HCT116 (cell line): ENCODE measurements around the gene GDAP1L1. TPM values are rescaled to one million over a fixed set of nuclear protein-coding genes. Genes with fewer than 3 reads are reported as not detected.

Experiments used
- ATAC-seq: fragments of 200-7000 bp; cut with Tn5 transposase; 2 replicates; pipeline ENCODE4 v1.9.1; 2020; ENCODE audit warnings: mild to moderate bottlenecking, moderate library complexity
- BruUV-seq: library from RNA; stranded (reverse); fragments of 400-500 nt; replicated peaks from 2 replicates; lab custom pipeline; 2021; lab: Mats Ljungman, UMichigan
- CTCF ChIA-PET: fragments of 300-600 bp; sonication (Branson Sonifier 250); formaldehyde crosslinking; loops from one replicate; lab custom pipeline; 2021; ENCODE audit warnings: antibody characterized with exemption; lab: Charles Lee
- POLR2A ChIA-PET: fragments of 300-600, 350-600 bp; sonication (Branson Sonifier 250); formaldehyde crosslinking; loops from one replicate; lab custom pipeline; 2021; ENCODE audit warnings: antibody characterized with exemption; lab: Charles Lee
- RAD21 ChIA-PET, 2 experiments: fragments of 300-600 bp; sonication (Branson Sonifier 250); formaldehyde crosslinking; loops; one replicate each; lab custom pipeline; 2023; ENCODE audit warnings: low total read pairs in 2 of 2; ENCODE audit not compliant: uncharacterized antibody in 2 of 2, unreplicated experiment in 2 of 2, low non-redundant PET in 1 of 2; lab: Charles Lee
- DNase-seq: peaks from one replicate; pipeline ENCODE4 v3.0.0-alpha.2; 2010; ENCODE audit warnings: low read depth, low spot score
- H2AFZ ChIP-seq: fragments of 200-600 bp; shearing (Covaris generic), sonication (generic); 2 replicates; pipeline ENCODE4 v1.6.1; 2017; ENCODE audit warnings: low read depth, mixed run types, mixed read lengths, antibody characterized with exemption, low read length; ENCODE audit not compliant: poor library complexity, severe bottlenecking
- H3K27ac ChIP-seq: 2 replicates; pipeline ENCODE4 v1.5.1; 2012; ENCODE audit warnings: low read depth, low read length
- H3K27me3 ChIP-seq: fragments of 200-600 bp; sonication (generic); 2 replicates; pipeline ENCODE4 v1.6.1; 2016; ENCODE audit warnings: mixed run types, low read length, mixed read lengths; ENCODE audit not compliant: insufficient read depth
- H3K36me3 ChIP-seq, 2 experiments: fragments of 200-500 bp in 1 of 2; fragments of 200-600 bp in 1 of 2; sonication (Bioruptor generic) in 1 of 2; sonication (generic) in 1 of 2; 2 replicates each; pipeline versions ENCODE4 v1.5.1 to v1.6.1; 2014 to 2016; ENCODE audit warnings: low read length in 2 of 2, inconsistent platforms in 1 of 2, mixed read lengths in 1 of 2, mixed run types in 1 of 2; ENCODE audit not compliant: insufficient read depth in 2 of 2, control insufficient read depth in 1 of 2
- H3K4me1 ChIP-seq, 2 experiments: fragments of 200-600 bp in 1 of 2; sonication (generic) in 1 of 2; 2 replicates each; pipeline versions ENCODE4 v1.5.1 to v1.6.1; 2012 to 2017; ENCODE audit warnings: low read length in 2 of 2, inconsistent platforms in 1 of 2, mild to moderate bottlenecking in 1 of 2, mixed read lengths in 1 of 2, mixed run types in 1 of 2, moderate library complexity in 1 of 2; ENCODE audit not compliant: insufficient read depth in 2 of 2, control insufficient read depth in 1 of 2
- H3K4me2 ChIP-seq: fragments of 200-600 bp; sonication (generic); 2 replicates; pipeline ENCODE4 v1.6.1; 2017; ENCODE audit warnings: mixed run types, low read length, mixed read lengths
- H3K4me3 ChIP-seq, 2 experiments: fragments of 200-600 bp in 1 of 2; sonication (generic) in 1 of 2; replicated peaks in 1 of 2; 2 replicates each; pipeline ENCODE4 v1.5.1; 2011 to 2016; ENCODE audit warnings: low read length in 2 of 2, control low read depth in 1 of 2, low read depth in 1 of 2, mild to moderate bottlenecking in 1 of 2, mixed read lengths in 1 of 2, mixed run types in 1 of 2
- H3K79me2 ChIP-seq: fragments of 200-600 bp; sonication (generic); 2 replicates; pipeline ENCODE4 v1.6.1; 2017; ENCODE audit warnings: mild to moderate bottlenecking, mixed run types, low read length, moderate library complexity, mixed read lengths; ENCODE audit not compliant: insufficient read depth
- H3K9ac ChIP-seq: fragments of 200-600 bp; sonication (generic); 2 replicates; pipeline ENCODE4 v1.6.1; 2016; ENCODE audit warnings: low read length, mixed read lengths
- H3K9me2 ChIP-seq: fragments of 200-600 bp; sonication (generic), shearing (Covaris generic); 2 replicates; pipeline ENCODE4 v1.6.1; 2017; ENCODE audit warnings: mixed run types, mild to moderate bottlenecking, moderate library complexity; ENCODE audit not compliant: insufficient read depth
- H3K9me3 ChIP-seq, 2 experiments: fragments of 200-500 bp in 1 of 2; fragments of 200-600 bp in 1 of 2; sonication (Bioruptor generic) in 1 of 2; sonication (generic) in 1 of 2; 2 replicates each; pipeline ENCODE4 v1.6.1; 2014 to 2017; ENCODE audit warnings: low read length in 2 of 2, mixed read lengths in 2 of 2, inconsistent platforms in 1 of 2, low read depth in 1 of 2, mild to moderate bottlenecking in 1 of 2, mixed run types in 1 of 2, moderate library complexity in 1 of 2; ENCODE audit not compliant: control insufficient read depth in 1 of 2, insufficient read depth in 1 of 2
- H4K20me1 ChIP-seq: fragments of 200-600 bp; sonication (generic), shearing (Covaris generic); 2 replicates; pipeline ENCODE4 v1.6.1; 2017; ENCODE audit warnings: mixed run types, mild to moderate bottlenecking, moderate library complexity; ENCODE audit not compliant: insufficient read depth
- ATF3 ChIP-seq: IDR thresholded peaks from 2 replicates; pipeline ENCODE4 v1.6.1; 2012
- CBX3 ChIP-seq: IDR thresholded peaks from 2 replicates; pipeline ENCODE4 v1.6.1; 2012; ENCODE audit warnings: low read depth
- CEBPB ChIP-seq: IDR thresholded peaks from 2 replicates; pipeline ENCODE4 v1.6.1; 2012; ENCODE audit warnings: low read depth
- EGR1 ChIP-seq: IDR thresholded peaks from 2 replicates; pipeline ENCODE4 v1.6.1; 2012; ENCODE audit warnings: low read depth
- ELF1 ChIP-seq: IDR thresholded peaks from 2 replicates; pipeline ENCODE4 v1.6.1; 2012; ENCODE audit warnings: low read depth, borderline replicate concordance
- EZH2 ChIP-seq: fragments of 200-600 bp; sonication (generic); IDR thresholded peaks from 2 replicates; pipeline ENCODE4 v1.6.1; 2017; ENCODE audit warnings: antibody characterized with exemption, mixed run types
- EZH2phosphoT487 ChIP-seq: fragments of 200-600 bp; IDR thresholded peaks from 2 replicates; pipeline ENCODE4 v1.6.1; 2018; ENCODE audit warnings: antibody characterized with exemption, borderline replicate concordance
- FOSL1 ChIP-seq: IDR thresholded peaks from 2 replicates; pipeline ENCODE4 v1.6.1; 2012; ENCODE audit warnings: low read depth
- JUND ChIP-seq: IDR thresholded peaks from 2 replicates; pipeline ENCODE4 v1.6.1; 2012
- MAX ChIP-seq: IDR thresholded peaks from 2 replicates; pipeline ENCODE4 v1.6.1; 2012
- POLR2A ChIP-seq: IDR thresholded peaks from 2 replicates; pipeline ENCODE4 v1.7.0; 2011; ENCODE audit warnings: borderline replicate concordance; ENCODE audit not compliant: insufficient read depth, insufficient read length; ENCODE audit errors: extremely low read depth
- POLR2AphosphoS5 ChIP-seq: IDR thresholded peaks from 2 replicates; pipeline ENCODE4 v1.6.1; 2011; ENCODE audit warnings: mild to moderate bottlenecking, low read depth, low read length, moderate library complexity
- REST ChIP-seq: IDR thresholded peaks from 2 replicates; pipeline ENCODE4 v1.6.1; 2012; ENCODE audit warnings: low read depth
- SIN3A ChIP-seq: IDR thresholded peaks from 2 replicates; pipeline ENCODE4 v1.6.1; 2012; ENCODE audit warnings: low read depth
- SP1 ChIP-seq: IDR thresholded peaks from 2 replicates; pipeline ENCODE4 v1.6.1; 2012; ENCODE audit warnings: low read depth
- SRF ChIP-seq: IDR thresholded peaks from 2 replicates; pipeline ENCODE4 v1.6.1; 2012; ENCODE audit warnings: low read depth
- TCF7L2 ChIP-seq: IDR thresholded peaks from 2 replicates; pipeline ENCODE4 v1.7.0; 2011; ENCODE audit warnings: borderline replicate concordance, inconsistent platforms; ENCODE audit not compliant: insufficient read depth, insufficient read length; ENCODE audit errors: extremely low read depth
- YY1 ChIP-seq: IDR thresholded peaks from 2 replicates; pipeline ENCODE4 v1.6.1; 2011; ENCODE audit warnings: low read length, low read depth, moderate library complexity, mild to moderate bottlenecking; ENCODE audit not compliant: insufficient replicate concordance; ENCODE audit errors: extremely low read depth
- ZBTB33 ChIP-seq: IDR thresholded peaks from 2 replicates; pipeline ENCODE4 v1.6.1; 2011; ENCODE audit warnings: mild to moderate bottlenecking, low read length, moderate library complexity; ENCODE audit not compliant: insufficient replicate concordance; ENCODE audit errors: extremely low read depth
- ZNF274 ChIP-seq: fragments of 200-500 bp; sonication (Bioruptor generic); IDR thresholded peaks from 2 replicates; pipeline ENCODE4 v1.6.1; 2014; ENCODE audit warnings: mild to moderate bottlenecking, low read depth, low read length, inconsistent platforms
- intact Hi-C: fragments of 100-400 bp; cut with micrococcal nuclease; formaldehyde crosslinking; loops from 2 replicates; pipeline ENCODE4 v1.10.0; 2022
- total RNA-seq: library from RNA; stranded (reverse); gene quantifications from one replicate; pipeline ENCODE4 v1.2.1, GENCODE V29; 2021; ENCODE audit not compliant: unreplicated experiment

Gene GDAP1L1
- total RNA-seq, 1 experiment from 2014 or later, result not detected

- intact Hi-C loops, result no loop called here
- Histone ChIP-seq H3K36me3 (no peaks in the 10 kb centered on the region), H2AFZ (no peak overlapping the region), H3K27ac (no peak overlapping the region), H3K9ac (no peak overlapping the region), H3K9me2 (no peaks in the 10 kb centered on the region), H4K20me1 (no peaks in the 10 kb centered on the region), H3K4me2 (no peak overlapping the region), H3K79me2 (no peaks in the 10 kb centered on the region), H3K4me3 (no peak overlapping the region), H3K27me3 (no peaks in the 10 kb centered on the region), H3K9me3 (no peaks in the 10 kb centered on the region), H3K4me1 (no peaks in the 10 kb centered on the region)
- DNase-seq (no peak), ATAC-seq (no peak)
- no peak for TF ChIP-seq SRF
- TF ChIP-seq POLR2A, result no peak
- TF ChIP-seq ATF3, result no peak
- TF ChIP-seq JUND, result no peak
- no peak for TF ChIP-seq TCF7L2
- no peak for TF ChIP-seq MAX
- TF ChIP-seq YY1, result no peak
- no peak for TF ChIP-seq REST
- TF ChIP-seq SIN3A, result no peak
- no peak for TF ChIP-seq EGR1
- no peak for TF ChIP-seq EZH2phosphoT487
- TF ChIP-seq POLR2AphosphoS5, result no peak
- TF ChIP-seq ZNF274, result no peak
- TF ChIP-seq EZH2, result no peak
- TF ChIP-seq FOSL1, result no peak
- no peak for TF ChIP-seq SP1
- TF ChIP-seq ZBTB33, result no peak
- TF ChIP-seq ELF1, result no peak
- no peak for TF ChIP-seq CBX3
- no peak for TF ChIP-seq CEBPB
- no TSS peak for BruUV-seq
- ChIA-PET POLR2A (no interaction called here), CTCF (no interaction called here), RAD21 (no interaction called here)
These were observed 1.1 kb upstream of the GDAP1L1 start for GRCh38 chr20:44245977-44246376.
